OCI-LY7 (cell line): ENCODE measurements around the gene PTHLH. TPM values are rescaled to one million over a fixed set of nuclear protein-coding genes. Genes with fewer than 3 reads are reported as not detected.

Experiments
- BruUV-seq: library from RNA; stranded (reverse); fragments of 400-500 nt; replicated peaks from 2 replicates; lab custom pipeline; 2021; lab: Mats Ljungman, UMichigan
- CTCF ChIA-PET: fragments of 300-600 bp; sonication (Branson Sonifier 250); formaldehyde crosslinking; loops from one replicate; lab custom pipeline; 2022; ENCODE audit warnings: antibody characterized with exemption; ENCODE audit not compliant: unreplicated experiment; lab: Charles Lee
- POLR2A ChIA-PET: fragments of 300-600 bp; sonication (Branson Sonifier 250); formaldehyde crosslinking; loops from one replicate; lab custom pipeline; 2022; ENCODE audit warnings: antibody characterized with exemption; lab: Charles Lee
- DNase-seq: peaks from one replicate; pipeline ENCODE4 v3.0.0-alpha.2; 2015; ENCODE audit warnings: low spot score
- H2AFZ ChIP-seq: fragments of 200-600 bp; sonication (generic), shearing (Covaris generic); 2 replicates; pipeline ENCODE4 v1.6.1; 2014; ENCODE audit warnings: mild to moderate bottlenecking, antibody characterized with exemption, low read length, moderate library complexity
- H3K27ac ChIP-seq: fragments of 200-600 bp; sonication (generic); 2 replicates; pipeline ENCODE4 v1.5.1; 2014; ENCODE audit warnings: mixed run types, low read depth, mild to moderate bottlenecking, moderate library complexity, low read length, inconsistent platforms; ENCODE audit not compliant: poor library complexity, severe bottlenecking
- H3K36me3 ChIP-seq: fragments of 200-600 bp; sonication (generic); 2 replicates; pipeline ENCODE4 v1.6.1; 2014; ENCODE audit warnings: mild to moderate bottlenecking, antibody characterized with exemption, low read length, moderate library complexity, mixed read lengths; ENCODE audit not compliant: insufficient read depth
- H3K4me1 ChIP-seq: fragments of 200-600 bp; sonication (generic); 2 replicates; pipeline ENCODE4 v1.5.1; 2014; ENCODE audit warnings: mild to moderate bottlenecking, low read length; ENCODE audit not compliant: insufficient read depth, poor library complexity, severe bottlenecking
- H3K4me2 ChIP-seq: fragments of 200-600 bp; sonication (generic); 2 replicates; pipeline ENCODE4 v1.6.1; 2014; ENCODE audit warnings: mild to moderate bottlenecking, low read length
- H3K4me3 ChIP-seq: fragments of 200-600 bp; sonication (generic); 2 replicates; pipeline ENCODE4 v1.5.1; 2014; ENCODE audit warnings: mild to moderate bottlenecking, low read depth, low read length; ENCODE audit not compliant: poor library complexity, severe bottlenecking
- H3K79me2 ChIP-seq: fragments of 200-600 bp; sonication (generic); 2 replicates; pipeline ENCODE4 v1.6.1; 2016; ENCODE audit warnings: low read depth, mild to moderate bottlenecking, low read length, moderate library complexity, mixed read lengths; ENCODE audit not compliant: insufficient read depth
- H3K9me2 ChIP-seq: fragments of 200-600 bp; sonication (generic); 2 replicates; pipeline ENCODE4 v1.6.1; 2016; ENCODE audit warnings: mild to moderate bottlenecking, low read length, mixed read lengths; ENCODE audit not compliant: insufficient read depth
- H3K9me3 ChIP-seq: fragments of 200-600 bp; sonication (generic); 2 replicates; pipeline ENCODE4 v1.6.1; 2014; ENCODE audit warnings: mild to moderate bottlenecking, mixed run types, low read length, mixed read lengths
- H4K20me1 ChIP-seq: fragments of 200-600 bp; sonication (generic); 2 replicates; pipeline ENCODE4 v1.6.1; 2014; ENCODE audit warnings: mild to moderate bottlenecking, antibody characterized with exemption, low read length, moderate library complexity, mixed read lengths; ENCODE audit not compliant: insufficient read depth
- CTCF ChIP-seq: fragments of 200-600 bp; sonication (generic); conservative IDR thresholded peaks from 2 replicates; pipeline ENCODE4 v1.5.1; 2014; ENCODE audit warnings: mild to moderate bottlenecking, antibody characterized with exemption, low read length, moderate library complexity, mixed read lengths
- EZH2phosphoT487 ChIP-seq: fragments of 200-600 bp; sonication (generic); IDR thresholded peaks from 2 replicates; pipeline ENCODE4 v1.6.1; 2018; ENCODE audit warnings: low read depth, borderline replicate concordance, mild to moderate bottlenecking, mixed run types, antibody characterized with exemption, low read length, moderate library complexity, mixed read lengths
- intact Hi-C: fragments of 100-400 bp; cut with micrococcal nuclease; formaldehyde crosslinking; loops from one replicate; pipeline ENCODE4 v1.10.0; 2022; ENCODE audit not compliant: unreplicated experiment
- total RNA-seq, 2 experiments: library from RNA; depleted of rRNA in 1 of 2; stranded (reverse); fragments of >200 nt in 1 of 2; shearing (Covaris generic) in 1 of 2; gene quantifications; 2 replicates each; pipeline ENCODE4 v1.2.3, GENCODE V29; 2014 to 2022

Gene PTHLH
- total RNA-seq, 2 experiments from 2014 or later, result not detected

GRCh38 chr12:27969624-27970400 is 2.7 kb downstream of the PTHLH start:
- ChIA-PET CTCF (no interaction called here), POLR2A (no interaction called here)
- no peak overlapping the region for H3K4me3 ChIP-seq
- intact Hi-C loops, result no loop called here
- H3K27ac ChIP-seq, result no peak overlapping the region
- no peaks in the 10 kb centered on the region for H3K9me2 ChIP-seq
- no peak overlapping the region for H2AFZ ChIP-seq
- no peak for TF ChIP-seq CTCF
- TF ChIP-seq EZH2phosphoT487, result no peak
- H4K20me1 ChIP-seq, result no peaks in the 10 kb centered on the region
- no peaks in the 10 kb centered on the region for H3K79me2 ChIP-seq
- no peaks in the 10 kb centered on the region for H3K9me3 ChIP-seq
- DNase-seq, result no peak
- peak overlapping the region; percentile 45; the same call in 1 of the 2 replicates for H3K4me2 ChIP-seq
- BruUV-seq, result no TSS peak
- H3K4me1 ChIP-seq, result no peaks in the 10 kb centered on the region
- no peaks in the 10 kb centered on the region for H3K36me3 ChIP-seq

GRCh38 chr12:27968972-27969623 is 3.4 kb downstream of the PTHLH start:
- Histone ChIP-seq H3K4me1 (no peaks in the 10 kb centered on the region), H3K9me3 (no peaks in the 10 kb centered on the region), H3K27ac (no peak overlapping the region), H2AFZ (no peak overlapping the region), H3K4me2 (no peak overlapping the region; the same call in 1 of the 2 replicates), H3K4me3 (no peak overlapping the region), H3K9me2 (no peaks in the 10 kb centered on the region), H3K79me2 (no peaks in the 10 kb centered on the region), H4K20me1 (no peaks in the 10 kb centered on the region), H3K36me3 (no peaks in the 10 kb centered on the region)
- TF ChIP-seq CTCF, result no peak
- no peak for TF ChIP-seq EZH2phosphoT487
- DNase-seq, result no peak
- intact Hi-C loops, result no loop called here
- BruUV-seq, result no TSS peak
- ChIA-PET CTCF (no interaction called here), POLR2A (interaction anchor here (0.5 kb wide), 1 partner anchor 152 kb away, joined by 3 read pairs; no protein-coding TSS in a partner anchor)
